Mucosa of descending colon (tissue), 3 donors: Measurements from ENCODE around the gene MAP4. TPM values are rescaled to one million over a fixed set of nuclear protein-coding genes. Genes with fewer than 3 reads are reported as not detected.
"Not testable (repeated sequence)": the region's sequence is repeated elsewhere in the genome, so short reads cannot be mapped to it uniquely, and the experiment has no call there.

ENCODE experiments used
- ATAC-seq: fragments of 200-7000 bp; cut with Tn5 transposase; one replicate; pipeline ENCODE4 v1.9.1; 2020; ENCODE audit warnings: mild to moderate bottlenecking, moderate library complexity
- DNase-seq, 3 donors: peaks; one replicate each; pipeline ENCODE4 v3.0.0-alpha.2; 2020
- H3K36me3 ChIP-seq: fragments of 200-600 bp; one replicate; pipeline ENCODE4 v1.8.0; 2021; ENCODE audit warnings: low read depth, mild to moderate bottlenecking
- H3K4me1 ChIP-seq: fragments of 200-600 bp; one replicate; pipeline ENCODE4 v1.8.0; 2021; ENCODE audit warnings: low read depth, mild to moderate bottlenecking
- H3K4me3 ChIP-seq: fragments of 200-600 bp; one replicate; pipeline ENCODE4 v1.8.0; 2021; ENCODE audit warnings: mild to moderate bottlenecking
- H3K9me3 ChIP-seq: fragments of 200-600 bp; one replicate; pipeline ENCODE4 v1.8.0; 2021; ENCODE audit warnings: mild to moderate bottlenecking
- CTCF ChIP-seq: fragments of 200-600 bp; IDR thresholded peaks from one replicate; pipeline ENCODE4 v1.8.0; 2022; ENCODE audit warnings: antibody characterized with exemption, mild to moderate bottlenecking
- intact Hi-C, 2 donors: fragments of 100-400 bp; cut with DNase I in 1 of 2; cut with micrococcal nuclease in 1 of 2; formaldehyde crosslinking; loops; one replicate each; pipeline versions ENCODE4 v1.11.0 to v1.11.1; 2022; cut with DNase I, micrococcal nuclease
- total RNA-seq, 3 donors: library from RNA; stranded (reverse); fragmentation: NEBNext Ultra II Directional in 2 of 3; extraction: Animal tissue kit (Norgen Biotek cat#: 25700) in 2 of 3; gene quantifications; one replicate each; pipeline versions ENCODE4 v1.2.1 to v1.2.4, GENCODE V29; 2021 to 2023
- donor health status: DM: no; HTN: no; CAD: no; lungs with moderate emphysema.
- donor health status: DM: no; HTN: no; CAD: no.
- donor health status: DM: no; HTN: yes; CAD: no.

MAP4 gene
- total RNA-seq, 3 donors from 2014 or later: 104 to 316 (median 109) TPM

GRCh38 chr3:47838503-47838902, 177.7 kb downstream of the MAP4 start:
- intact Hi-C loops: no loop called here
- ATAC-seq (no peak), DNase-seq (no peak)
- Histone ChIP-seq H3K4me1 (no peaks in the 10 kb centered on the region), H3K9me3 (no peaks in the 10 kb centered on the region), H3K4me3 (no peak overlapping the region), H3K36me3 (peaks cover 11% of the 10 kb centered on the region)
- TF ChIP-seq CTCF: no peak

- DNase-seq (no peak), ATAC-seq (no peak)
- intact Hi-C loops: no loop called here
- Histone ChIP-seq H3K4me1 (no peaks in the 10 kb centered on the region), H3K4me3 (no peak overlapping the region), H3K36me3 (peaks cover 5% of the 10 kb centered on the region), H3K9me3 (no peaks in the 10 kb centered on the region)
- TF ChIP-seq CTCF: no peak
These were observed 179.2 kb downstream of the MAP4 start for GRCh38 chr3:47836986-47837385.

GRCh38 chr3:47829482-47829881, 186.7 kb downstream of the MAP4 start:
- H3K4me3 ChIP-seq, ATAC-seq, DNase-seq, H3K9me3 ChIP-seq, H3K36me3 ChIP-seq: not testable (repeated sequence)
- intact Hi-C loops: loop anchor here in 1 of 2 donors (10.0 kb wide), 1 partner anchor 325 kb away; no protein-coding TSS in a partner anchor
- H3K4me1 ChIP-seq: peaks cover 15% of the 10 kb centered on the region

- peak overlapping the region; percentile 89 for H3K4me3 ChIP-seq
- intact Hi-C loops: loop anchor here in 1 of 2 donors (10.0 kb wide), 1 partner anchor 329 kb away; no protein-coding TSS in a partner anchor
- ATAC-seq (no peak), DNase-seq (no peak)
- no peak for TF ChIP-seq CTCF
- peaks cover 16% of the 10 kb centered on the region for H3K4me1 ChIP-seq
- no peaks in the 10 kb centered on the region for H3K9me3 ChIP-seq
- peaks cover 6% of the 10 kb centered on the region for H3K36me3 ChIP-seq
These were observed 190.6 kb downstream of the MAP4 start for GRCh38 chr3:47825590-47825989.

- DNase-seq: peak; percentile 79 to 87 (median 80)
- H3K36me3 ChIP-seq: peaks cover 3% of the 10 kb centered on the region
These were observed 191.4 kb downstream of the MAP4 start for GRCh38 chr3:47824541-47825473.

More at GRCh38 chr3:47824541-47825473, 191.4 kb downstream of the MAP4 start:
- peak; percentile 100 for ATAC-seq
- H3K4me3 ChIP-seq: peak overlapping the region; percentile 89
- peaks cover 16% of the 10 kb centered on the region for H3K4me1 ChIP-seq
- peak; percentile 82 for TF ChIP-seq CTCF
- intact Hi-C loops: loop anchor here in 1 of 2 donors (10.0 kb wide), 1 partner anchor 330 kb away; no protein-coding TSS in a partner anchor
- H3K9me3 ChIP-seq: no peaks in the 10 kb centered on the region
